OCI-M1 (cell line): ENCODE data around the gene RAB20.
"Not testable (repeated sequence)": the region's sequence is repeated elsewhere in the genome, so short reads cannot be mapped to it uniquely, and the experiment has no call there.

Source experiments
- DNase-seq: peaks from one replicate; lab custom pipeline; 2025; lab: John Stamatoyannopoulos, UW

RAB20 gene

DNA sequence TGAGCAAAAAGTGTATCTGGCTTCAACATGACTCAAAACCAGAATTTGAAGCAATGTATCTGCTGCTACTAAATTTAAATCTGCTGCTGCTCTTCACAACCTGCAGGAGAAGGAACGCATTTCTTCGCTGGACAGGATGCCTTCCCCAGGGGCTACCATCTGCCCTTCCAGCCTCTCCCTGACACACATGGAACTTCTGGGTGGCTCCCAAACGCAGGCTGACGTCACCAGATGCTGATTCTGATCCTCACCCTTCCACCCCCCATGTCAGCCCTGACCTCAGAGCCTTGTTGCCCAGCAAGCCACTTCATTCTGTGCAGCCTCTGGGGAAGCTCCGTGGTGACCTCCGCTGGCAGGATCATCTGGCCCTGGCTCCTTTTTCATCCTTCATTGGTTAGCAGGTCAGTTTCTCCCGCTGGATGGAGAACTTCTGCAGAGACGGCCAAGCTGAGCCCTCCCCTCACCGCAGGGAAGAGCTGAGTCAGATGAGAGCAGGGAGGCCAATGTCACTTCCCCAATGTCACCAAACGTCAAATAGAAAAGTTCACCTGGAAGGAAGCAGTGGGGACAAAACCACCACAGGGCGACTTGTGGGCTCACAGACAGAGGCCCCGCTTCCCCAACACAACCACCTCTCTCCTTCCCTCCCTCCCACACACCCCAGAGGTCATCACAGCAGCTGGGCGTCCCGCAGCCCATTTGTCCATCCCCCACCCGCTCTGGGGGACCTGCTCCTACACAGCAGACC, 14.0 kb upstream of the RAB20 start:
- peak; percentile 46 for DNase-seq

DNA sequence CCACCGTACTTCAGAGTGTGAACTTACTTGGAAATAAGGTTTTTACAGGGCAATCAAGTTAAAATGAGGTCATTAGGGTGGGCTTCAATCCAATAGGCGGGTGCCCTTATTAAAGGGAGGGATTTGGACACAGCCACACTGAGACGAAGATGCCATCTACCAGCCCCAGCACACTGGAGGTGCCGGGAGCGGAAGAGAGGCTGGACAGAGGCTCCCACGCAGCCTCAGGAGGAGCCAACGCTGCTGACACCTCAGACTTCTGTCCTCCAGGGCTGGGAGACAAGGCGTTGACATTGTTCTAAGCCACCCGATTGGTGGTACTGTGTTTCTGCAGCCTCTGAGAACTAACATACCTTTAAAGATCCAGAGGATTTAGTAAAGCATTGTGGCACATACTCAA, 12.6 kb upstream of the RAB20 start:
- no peak for DNase-seq

DNA sequence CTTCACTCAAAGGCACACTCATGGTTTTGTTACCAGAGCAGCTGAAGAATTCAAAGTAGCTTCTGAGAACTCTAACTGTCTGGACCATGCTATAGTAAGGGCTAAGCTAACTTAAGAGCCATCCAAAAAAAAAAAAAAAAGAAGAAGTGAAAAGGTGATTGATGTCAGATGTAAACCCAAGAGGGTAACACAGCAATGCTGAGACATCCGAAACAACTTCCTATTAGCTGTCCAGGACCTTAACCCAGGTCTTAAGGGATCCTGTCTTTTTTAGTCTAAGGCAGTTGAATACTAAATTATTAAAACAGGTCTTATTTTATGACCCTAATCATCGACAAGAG, 11.2 kb upstream of the RAB20 start:
- DNase-seq: no peak

DNA sequence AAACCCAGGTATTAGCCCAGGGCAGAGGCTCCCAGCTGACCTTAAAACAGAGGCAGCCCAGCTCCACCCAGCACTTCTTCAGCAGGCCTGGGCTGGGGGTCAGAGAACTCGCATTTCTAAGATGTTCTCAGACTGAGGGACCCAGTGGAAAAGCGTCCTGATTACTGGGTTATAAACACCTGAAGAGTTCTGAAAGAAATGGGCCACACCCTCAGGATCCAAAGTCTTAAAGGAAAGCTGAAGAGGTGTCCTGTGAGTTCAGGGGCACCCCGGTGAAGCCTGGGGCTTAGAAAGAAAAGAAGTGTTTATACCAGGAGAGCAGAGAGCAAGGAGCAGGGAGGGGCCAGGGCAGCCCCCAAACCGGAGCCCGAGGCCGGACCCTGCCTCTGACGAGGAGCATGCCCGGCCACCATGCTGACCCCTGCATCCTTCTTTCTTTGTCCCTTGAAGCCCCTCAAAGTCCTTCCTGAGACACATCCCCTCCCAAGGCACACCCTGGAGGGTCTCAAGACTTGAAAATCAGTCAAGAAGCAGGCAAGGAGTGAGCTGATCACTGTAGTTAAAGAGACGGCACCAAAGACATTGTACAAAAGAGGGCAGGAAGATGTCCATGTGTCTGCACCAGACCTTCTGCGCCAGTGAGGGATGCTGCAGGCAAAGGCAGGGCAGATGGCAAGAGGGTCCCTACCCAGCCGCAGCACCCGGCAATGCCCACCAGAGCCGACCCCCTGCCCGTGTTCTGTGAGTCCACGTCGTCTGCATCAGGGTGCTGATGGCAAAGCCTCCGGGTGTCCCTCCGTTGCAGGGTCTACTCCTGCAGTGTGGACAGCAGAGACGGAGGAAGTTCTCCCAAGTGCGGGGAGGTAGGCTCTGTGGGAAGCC, 10.6 kb upstream of the RAB20 start:
- DNase-seq: no peak

DNA sequence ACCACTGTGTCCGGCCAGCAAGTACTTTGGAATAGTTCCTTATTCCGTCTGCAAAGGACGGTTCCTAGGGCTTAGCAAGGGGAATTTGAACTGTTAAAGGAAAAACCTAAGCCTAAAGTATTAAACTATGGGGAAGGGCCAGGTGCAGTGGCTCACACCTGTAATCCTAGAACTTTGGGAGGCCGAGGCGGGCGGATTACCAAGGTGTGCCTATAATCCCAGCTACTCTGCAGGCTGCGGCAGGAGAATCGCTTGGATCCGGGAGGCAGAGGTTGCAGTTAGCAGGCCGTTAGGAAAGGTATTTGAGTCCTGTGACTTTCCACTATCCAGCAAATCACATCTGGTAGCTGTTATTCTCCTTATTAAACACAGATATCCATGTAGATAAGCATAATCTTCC, 9.4 kb upstream of the RAB20 start:
- DNase-seq: no peak

DNA sequence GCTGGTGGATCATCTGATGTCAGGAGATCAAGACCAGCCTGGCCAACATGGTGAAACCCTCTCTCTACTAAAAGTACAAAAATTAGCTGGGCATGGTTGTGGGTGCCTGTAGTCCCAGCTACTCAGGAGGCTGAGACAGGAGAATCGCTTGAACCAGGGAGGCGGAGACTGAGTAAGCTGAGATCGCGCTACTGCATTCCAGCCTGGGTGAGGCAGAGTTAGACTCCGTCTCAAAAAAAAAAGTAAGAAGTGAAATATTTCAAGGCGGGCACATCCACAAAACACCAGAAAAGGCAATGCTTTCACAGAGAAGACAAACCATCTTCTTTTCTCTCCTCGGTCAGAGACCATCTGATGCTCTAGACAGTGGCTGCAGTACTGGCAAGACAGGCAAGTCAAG, 8.4 kb upstream of the RAB20 start:
- DNase-seq: not testable (repeated sequence)

DNA sequence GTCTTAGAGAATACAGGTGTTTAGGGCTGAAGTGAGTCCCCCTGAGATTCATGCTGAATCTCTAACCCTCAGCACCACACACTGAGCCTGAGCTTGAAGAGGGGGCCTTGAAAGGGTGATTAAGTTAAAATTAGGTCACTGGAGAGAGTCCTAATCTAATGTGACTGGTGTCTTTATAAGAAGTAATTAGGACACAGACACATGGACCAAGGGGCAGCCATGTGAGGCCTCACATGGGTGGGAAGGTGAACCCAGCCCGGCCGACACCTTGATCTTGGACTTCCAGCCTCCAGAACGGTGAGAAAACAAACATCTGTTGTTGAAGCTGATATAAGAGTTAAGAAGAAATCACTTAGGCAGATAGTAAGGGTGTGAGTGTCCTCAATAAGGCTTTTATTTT, 7.1 kb upstream of the RAB20 start:
- DNase-seq: no peak

DNA sequence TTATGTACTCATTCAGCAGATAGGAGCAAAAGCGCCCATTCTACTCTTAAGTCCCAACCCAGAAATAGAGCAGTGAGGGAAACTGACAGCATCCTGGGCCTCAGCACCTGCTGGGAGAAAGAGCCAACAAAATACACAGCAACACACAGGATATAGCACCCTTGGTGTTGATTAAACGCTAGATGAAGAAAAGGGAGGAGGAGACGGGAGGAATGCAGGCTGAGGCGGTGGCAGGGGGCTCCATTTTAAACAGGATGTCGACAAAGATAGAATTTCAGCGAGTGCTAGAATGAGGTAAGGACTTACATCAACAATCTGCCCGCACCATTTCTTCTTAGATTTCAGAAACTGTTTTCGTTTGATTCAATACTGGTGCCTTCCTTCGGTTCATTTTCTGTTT, 4.6 kb upstream of the RAB20 start:
- no peak for DNase-seq

DNA sequence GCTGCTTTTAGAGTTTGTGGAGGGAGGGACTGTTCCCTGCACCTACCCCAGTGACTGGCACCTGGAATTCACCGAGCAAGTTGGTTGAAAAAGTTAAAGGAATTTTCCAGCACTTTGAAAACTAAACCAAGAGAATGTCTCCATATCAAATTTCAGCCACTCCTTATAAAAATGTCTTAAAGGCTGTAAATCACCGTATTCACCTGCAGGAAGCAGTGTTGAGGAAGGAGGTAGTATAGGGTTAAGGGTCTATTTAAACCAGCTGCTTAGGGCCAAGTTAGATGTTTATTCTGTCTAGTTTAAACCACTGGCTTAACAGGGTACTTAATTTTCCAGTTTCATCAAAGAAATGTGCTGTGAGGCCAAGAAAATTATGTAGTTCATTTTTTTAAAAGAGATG, 3.8 kb upstream of the RAB20 start:
- no peak for DNase-seq

DNA sequence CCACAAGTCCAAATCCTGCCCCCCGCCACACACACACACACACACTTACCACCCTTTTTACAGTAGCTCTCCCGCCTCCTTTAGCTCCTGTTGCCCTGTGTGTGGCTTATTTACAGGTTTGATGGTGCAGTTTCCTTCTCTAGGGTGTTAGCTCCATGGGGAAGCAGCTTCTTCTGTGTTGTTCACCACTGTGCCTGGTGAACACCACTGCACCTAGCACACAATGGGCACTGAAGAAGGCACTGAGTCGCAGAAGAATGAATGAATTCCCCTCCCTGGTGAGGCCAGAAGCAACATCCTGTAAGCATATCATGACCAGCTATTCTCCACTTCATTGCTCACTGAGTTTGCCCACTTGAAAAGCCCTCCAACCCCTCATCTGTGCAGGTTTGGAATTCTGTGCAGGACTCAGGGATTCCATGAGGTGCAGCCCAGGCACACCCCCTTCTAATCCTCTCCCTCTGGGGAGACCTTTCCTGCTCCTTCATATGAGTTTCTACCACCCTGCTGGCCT, 3.0 kb upstream of the RAB20 start:
- no peak for DNase-seq

DNA sequence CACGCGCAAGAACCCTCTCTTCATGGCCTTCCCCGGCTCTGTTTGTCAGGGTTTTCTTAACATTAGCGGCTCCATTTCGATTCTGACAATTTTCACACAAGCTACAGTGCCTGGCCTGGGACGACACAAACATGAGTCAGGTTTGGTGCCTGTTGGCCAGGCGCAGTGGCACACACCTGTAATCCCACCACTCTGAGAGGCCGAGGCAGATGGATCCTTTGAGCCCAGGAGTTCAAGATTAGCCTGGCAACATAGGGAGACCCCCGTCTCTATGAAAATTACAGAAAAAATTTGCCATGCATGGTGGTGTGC, 1.9 kb upstream of the RAB20 start:
- no peak for DNase-seq

DNA sequence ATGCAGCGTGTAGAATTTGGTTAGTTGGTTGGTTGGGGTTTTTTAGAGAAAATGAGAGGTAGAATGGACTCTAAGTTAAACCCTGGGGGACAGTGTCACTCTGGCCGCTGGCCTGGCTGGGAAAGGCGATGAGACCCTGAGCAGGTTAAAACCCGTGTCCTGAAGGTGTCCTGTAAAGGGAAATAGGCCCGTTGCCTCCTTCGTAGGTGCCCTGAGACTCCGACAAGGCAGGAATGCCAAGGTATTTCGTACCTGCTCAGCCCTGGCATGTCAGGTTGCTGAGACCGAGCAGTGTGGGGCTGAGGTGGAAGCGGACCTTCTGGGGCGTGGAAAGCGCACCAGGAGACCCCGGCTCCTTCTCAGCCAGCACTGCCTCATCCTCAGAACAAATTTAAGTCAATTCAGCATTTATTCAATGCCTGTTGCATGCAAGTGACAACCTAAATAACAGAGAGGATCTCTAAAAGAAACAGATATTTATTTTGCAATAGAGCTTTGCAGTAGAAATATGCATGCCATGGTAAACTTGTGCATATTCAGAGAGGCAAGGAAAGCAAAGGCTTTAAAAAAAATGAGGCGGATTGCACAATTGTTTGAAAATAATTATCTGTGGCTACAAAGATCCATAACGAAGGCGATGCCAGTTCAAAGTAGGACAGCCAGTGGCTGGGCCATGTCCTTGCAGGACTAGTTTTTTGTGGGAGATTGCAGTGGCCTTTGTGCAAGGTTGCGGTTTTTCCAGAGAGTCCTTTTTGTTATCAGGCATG, 1.4 kb upstream of the RAB20 start:
- no peak for DNase-seq

DNA sequence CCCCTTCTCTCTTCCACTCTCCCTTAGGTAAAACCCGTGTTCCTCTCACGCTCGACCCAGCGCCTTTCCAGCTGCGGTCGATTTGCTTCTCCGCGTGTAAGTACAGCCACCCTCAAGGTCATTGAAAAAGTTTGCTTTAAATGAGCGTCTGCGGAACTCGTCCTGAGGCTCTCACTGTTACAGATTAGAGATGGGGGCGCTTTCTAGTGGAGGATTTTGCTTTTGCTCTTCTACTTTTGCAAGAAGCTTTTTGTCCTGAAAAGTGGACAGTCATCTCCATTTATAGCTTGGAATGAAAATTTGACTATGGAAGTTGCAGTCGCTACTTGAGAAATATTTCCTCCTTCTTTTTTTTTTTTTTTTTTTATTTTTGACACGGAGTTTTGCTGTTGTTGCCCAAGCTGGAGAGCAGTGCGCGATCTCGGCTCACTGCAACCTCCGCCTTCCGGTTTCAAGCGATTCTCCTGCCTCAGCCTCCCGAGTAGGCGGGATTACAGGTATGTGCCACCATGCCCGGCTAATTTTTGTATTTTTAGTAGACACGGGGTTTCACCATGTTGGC, 595 bp upstream of the RAB20 start:
- no peak for DNase-seq

DNA sequence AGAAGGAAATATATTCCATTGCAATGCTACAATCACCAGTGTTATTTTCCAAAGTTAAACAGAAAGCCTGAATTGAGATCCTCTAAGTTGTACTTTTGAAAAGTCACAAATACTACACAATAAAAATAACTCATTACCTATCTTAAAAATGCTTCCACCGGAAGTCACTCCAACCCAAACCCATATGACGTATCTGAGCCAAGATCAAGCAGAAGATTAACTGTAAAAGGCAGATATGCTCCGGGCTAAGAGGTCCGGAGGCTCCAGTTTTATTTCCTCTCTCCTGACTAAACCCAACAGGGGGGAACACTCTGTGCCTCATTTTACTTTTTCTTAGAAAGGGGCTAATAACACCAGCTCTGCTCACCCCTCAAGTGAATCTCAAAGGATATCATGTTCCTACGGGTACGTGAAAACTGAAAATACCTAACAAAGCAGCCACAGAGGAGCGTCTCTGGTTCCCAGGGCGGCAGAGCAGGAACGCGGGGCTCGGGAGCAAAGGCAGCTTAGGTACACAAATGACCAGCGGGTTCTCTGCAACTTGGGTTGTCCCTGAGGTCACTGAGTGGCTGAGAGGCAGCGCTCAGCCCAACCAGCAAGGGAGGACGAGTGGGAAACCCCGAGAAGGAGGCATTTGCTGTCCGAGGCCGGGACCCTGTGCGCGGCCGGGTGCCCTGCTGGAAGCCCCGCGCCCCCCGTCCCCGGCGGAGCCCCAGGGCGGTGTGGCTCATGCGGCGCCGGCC, 750 bp downstream of the RAB20 start:
- DNase-seq: peak; percentile 69

DNA sequence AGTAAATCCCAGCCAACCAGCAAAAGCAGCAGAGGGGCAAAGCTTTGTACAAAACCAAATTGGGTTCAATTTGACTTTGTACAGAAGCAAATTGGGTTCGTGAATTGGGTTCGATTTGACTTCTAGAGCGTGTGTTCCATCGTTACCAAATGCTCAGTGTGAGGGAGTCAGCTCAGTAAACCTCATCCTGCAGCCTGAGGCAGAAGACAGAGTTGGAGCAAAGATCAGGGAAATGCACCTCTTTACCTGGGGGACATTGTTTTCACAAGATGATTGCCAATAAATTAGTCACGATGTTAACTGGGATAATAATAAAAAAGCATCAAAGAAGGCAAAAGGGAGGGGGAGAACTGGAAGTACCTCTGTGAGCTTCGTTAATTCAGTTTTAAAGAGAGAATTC, 1.5 kb downstream of the RAB20 start:
- no peak for DNase-seq

DNA sequence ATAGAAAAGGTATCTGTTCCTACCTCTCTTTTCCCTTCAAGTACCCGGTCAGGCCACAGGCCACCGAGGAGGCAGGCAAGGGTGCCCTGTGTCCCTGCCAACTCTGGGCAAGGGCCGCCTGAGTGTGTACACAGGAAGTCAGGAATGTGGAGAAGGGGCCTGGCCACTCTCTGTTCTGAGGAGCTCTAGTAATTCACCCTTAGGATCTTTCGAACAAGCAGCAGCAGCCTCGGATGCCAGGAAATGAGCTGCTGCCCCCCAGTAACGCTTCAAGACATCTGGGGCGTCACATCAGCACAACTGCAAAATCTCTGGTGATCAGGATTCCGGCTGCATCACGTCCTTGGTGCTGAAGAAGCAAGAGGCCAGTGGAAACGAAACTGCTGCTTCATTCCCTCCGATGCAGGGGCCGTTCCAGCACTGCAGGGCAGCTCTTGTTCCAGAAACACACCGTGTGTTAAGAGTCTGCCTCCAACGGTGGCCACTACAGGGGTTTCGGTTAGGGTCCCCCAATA, 2.0 kb downstream of the RAB20 start:
- no peak for DNase-seq

DNA sequence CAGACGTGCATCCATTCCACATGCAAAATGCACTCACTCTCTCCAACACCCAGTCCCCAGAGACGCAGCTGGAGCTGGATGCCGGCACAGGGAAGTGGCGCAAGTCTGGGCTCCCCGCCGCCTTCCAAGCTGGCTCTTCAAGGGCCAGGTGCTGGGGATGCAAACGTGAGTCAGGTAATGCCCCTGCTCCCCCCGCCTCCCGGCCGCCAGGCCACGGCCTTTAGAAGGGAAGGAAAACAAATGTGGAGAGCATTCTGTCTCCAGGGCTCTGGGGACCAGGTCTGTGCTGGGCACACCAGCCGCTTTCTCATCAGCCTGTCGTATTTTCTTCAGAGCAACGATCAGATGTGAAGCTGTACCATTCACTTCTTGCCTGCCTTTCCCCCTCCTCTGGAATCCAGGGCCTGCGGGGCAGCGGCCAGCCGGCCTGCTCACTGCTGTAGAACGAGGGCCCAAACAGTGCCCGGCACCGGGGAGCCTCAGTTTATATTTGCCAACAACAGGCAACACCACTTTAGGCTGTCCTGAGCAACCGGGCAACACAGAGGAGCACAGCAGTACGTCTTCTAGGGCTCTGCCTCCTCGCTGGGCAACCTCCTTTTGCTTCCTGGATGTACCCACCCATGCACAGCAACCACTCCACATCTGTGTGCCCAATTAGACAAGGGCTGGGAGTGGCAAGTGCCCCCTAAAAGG, 3.8 kb downstream of the RAB20 start:
- no peak for DNase-seq

DNA sequence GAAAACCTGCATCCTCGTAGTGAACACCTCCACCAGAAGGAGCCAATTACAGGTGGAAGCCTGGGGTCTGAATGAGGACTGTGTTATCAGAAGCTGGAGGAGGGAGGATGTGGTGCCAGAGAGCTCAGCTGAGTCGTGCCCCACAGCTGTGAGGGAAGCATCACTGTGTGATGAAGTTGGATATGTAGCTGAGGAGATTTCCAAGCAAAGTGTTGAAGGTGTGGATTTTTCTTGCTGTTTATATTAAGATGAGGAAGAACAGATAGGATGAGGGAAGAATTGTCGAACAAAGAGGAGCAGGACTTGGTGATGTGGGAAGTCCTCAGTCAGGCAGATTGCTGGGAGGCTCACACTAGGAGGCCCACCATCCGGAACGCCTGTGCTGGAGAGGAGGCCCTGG, 4.4 kb downstream of the RAB20 start:
- DNase-seq: no peak

DNA sequence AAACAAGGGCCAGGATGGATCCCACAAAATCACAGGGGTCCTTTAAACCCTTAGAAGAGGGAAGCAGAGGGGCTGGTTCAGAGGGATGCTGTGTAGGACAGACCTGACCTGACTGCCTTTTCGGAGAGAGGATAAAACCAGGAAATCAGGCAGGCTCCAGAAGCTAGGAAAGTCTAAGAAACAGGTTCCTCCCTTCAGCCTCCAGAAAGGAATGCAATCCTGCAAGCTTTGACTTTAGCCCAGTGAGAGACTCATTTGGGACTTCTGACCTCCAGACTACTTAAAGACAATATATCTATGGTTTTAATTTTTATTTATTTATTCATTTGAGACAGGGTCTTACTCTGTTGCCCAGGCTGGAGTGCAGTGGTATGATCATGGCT, 5.3 kb downstream of the RAB20 start:
- no peak for DNase-seq

DNA sequence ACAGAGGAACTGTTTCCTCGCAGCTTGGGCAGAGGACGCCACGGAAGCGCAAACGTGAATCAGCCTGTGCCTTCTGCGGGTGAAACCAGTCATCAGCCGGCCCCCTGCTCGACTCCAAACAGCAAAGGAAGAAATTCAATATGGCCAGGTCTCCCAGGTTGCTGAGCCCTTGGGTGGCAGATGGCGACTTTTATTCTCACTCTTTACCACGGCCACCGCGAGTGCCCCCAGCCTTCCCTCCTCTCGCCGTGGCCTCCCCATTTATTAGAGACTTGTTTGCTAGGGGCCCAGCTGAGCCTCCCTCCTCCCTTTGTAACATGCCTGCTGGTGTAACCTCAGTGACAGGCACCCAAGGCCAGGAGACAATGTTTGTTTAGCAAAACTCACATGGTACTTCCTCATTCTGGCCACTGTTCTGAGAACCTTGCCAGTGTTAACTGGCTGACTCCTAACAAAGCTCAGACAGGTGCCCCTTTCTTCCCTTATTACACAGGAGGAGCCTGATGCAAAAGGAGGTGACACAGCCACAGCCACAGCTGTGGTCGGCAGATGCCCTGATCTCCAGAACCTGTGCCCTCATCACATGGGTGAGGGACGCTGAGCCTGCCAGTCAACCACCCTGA, 5.8 kb downstream of the RAB20 start:
- peak; percentile 58 for DNase-seq

DNA sequence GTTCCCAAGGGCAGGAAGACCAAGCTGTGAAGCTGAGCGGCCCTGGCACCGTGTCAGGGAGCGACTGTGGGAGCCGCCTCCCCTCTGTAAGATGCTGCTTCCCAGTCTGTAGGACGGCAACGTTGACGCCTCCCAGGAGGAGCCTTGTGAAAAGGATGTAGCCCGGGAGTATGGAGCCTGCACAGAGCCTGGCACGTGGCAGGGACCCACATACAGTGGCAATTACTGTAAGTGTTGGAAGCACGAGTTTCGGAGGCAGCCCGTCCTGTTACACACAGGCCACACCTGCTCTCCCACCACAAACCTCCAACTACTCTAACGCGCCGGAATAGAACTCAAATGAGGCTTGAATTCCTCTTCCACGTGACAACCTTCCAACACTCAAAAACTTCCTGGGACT, 6.6 kb downstream of the RAB20 start:
- DNase-seq: no peak
